ENCODE data around the gene TMEM59L.

GRCh38 chr19:18669524-18669817, 56.8 kb downstream of the TMEM59L start:
- TF ChIP-seq POLR2A (IDR thresholded peaks at IDR 0.05) (no peak), CTCF (IDR thresholded peaks at IDR 0.05) (no peak)

Data from body of pancreas (tissue), 4 donors.